Calu3 (cell line): ENCODE measurements around the gene GPR17. TPM values are rescaled to one million over a fixed set of nuclear protein-coding genes. Genes with fewer than 3 reads are reported as not detected.
A peak's percentile ranks its signal among the peaks of the same experiment; 100 is the strongest.

Source experiments
- BruUV-seq: library from RNA; stranded (reverse); fragments of 400-500 nt; replicated peaks from 2 replicates; lab custom pipeline; 2021; lab: Mats Ljungman, UMichigan
- CTCF ChIA-PET: fragments of 300-600 bp; sonication (Branson Sonifier 250); formaldehyde crosslinking; loops from one replicate; lab custom pipeline; 2022; ENCODE audit warnings: antibody characterized with exemption; lab: Charles Lee
- DNase-seq: peaks from one replicate; pipeline ENCODE4 v3.0.0; 2022
- H3K27ac Mint-ChIP-seq: one replicate; pipeline ENCODE4 v1.8.0; 2022; ENCODE audit warnings: mixed read lengths; ENCODE audit not compliant: unreplicated experiment
- H3K27me3 Mint-ChIP-seq: one replicate; pipeline ENCODE4 v1.8.0; 2022; ENCODE audit warnings: mixed read lengths; ENCODE audit not compliant: unreplicated experiment
- H3K36me3 Mint-ChIP-seq: one replicate; pipeline ENCODE4 v1.8.0; 2022; ENCODE audit warnings: mild to moderate bottlenecking, moderate library complexity, mixed read lengths; ENCODE audit not compliant: insufficient read depth, unreplicated experiment
- H3K4me1 Mint-ChIP-seq: one replicate; pipeline ENCODE4 v1.8.0; 2022; ENCODE audit warnings: mild to moderate bottlenecking, low read depth, mixed read lengths; ENCODE audit not compliant: unreplicated experiment
- H3K4me3 Mint-ChIP-seq: one replicate; pipeline ENCODE4 v1.8.0; 2022; ENCODE audit warnings: mild to moderate bottlenecking, low read depth, moderate library complexity, mixed read lengths; ENCODE audit not compliant: unreplicated experiment
- H3K9me3 Mint-ChIP-seq: one replicate; pipeline ENCODE4 v1.8.0; 2022; ENCODE audit warnings: low read depth, mixed read lengths; ENCODE audit not compliant: unreplicated experiment
- intact Hi-C: fragments of 100-400 bp; cut with micrococcal nuclease; formaldehyde crosslinking; loops from one replicate; pipeline ENCODE4 v1.10.0; 2022; ENCODE audit not compliant: unreplicated experiment
- total RNA-seq: library from RNA; stranded (reverse); gene quantifications from 2 replicates; pipeline ENCODE4 v1.2.3, GENCODE V29; 2022
- TF ChIP-seq, protein P1 (sequence below): fragments of 200-600 bp; IDR thresholded peaks from one replicate; pipeline ENCODE4 v1.8.0; 2022; ENCODE audit warnings: antibody characterized with exemption; ENCODE audit not compliant: unreplicated experiment

The GPR17 gene
- total RNA-seq, 1 experiment from 2014 or later = not detected

- BruUV-seq = no TSS peak
- no peak for DNase-seq
- no peak overlapping the region for H3K4me3 Mint-ChIP-seq
- H3K27me3 Mint-ChIP-seq = no peaks in the 10 kb centered on the region
- no peaks in the 10 kb centered on the region for H3K36me3 Mint-ChIP-seq
- no peaks in the 10 kb centered on the region for H3K9me3 Mint-ChIP-seq
- CTCF ChIA-PET = no interaction called here
- TF ChIP-seq, protein P1, sequence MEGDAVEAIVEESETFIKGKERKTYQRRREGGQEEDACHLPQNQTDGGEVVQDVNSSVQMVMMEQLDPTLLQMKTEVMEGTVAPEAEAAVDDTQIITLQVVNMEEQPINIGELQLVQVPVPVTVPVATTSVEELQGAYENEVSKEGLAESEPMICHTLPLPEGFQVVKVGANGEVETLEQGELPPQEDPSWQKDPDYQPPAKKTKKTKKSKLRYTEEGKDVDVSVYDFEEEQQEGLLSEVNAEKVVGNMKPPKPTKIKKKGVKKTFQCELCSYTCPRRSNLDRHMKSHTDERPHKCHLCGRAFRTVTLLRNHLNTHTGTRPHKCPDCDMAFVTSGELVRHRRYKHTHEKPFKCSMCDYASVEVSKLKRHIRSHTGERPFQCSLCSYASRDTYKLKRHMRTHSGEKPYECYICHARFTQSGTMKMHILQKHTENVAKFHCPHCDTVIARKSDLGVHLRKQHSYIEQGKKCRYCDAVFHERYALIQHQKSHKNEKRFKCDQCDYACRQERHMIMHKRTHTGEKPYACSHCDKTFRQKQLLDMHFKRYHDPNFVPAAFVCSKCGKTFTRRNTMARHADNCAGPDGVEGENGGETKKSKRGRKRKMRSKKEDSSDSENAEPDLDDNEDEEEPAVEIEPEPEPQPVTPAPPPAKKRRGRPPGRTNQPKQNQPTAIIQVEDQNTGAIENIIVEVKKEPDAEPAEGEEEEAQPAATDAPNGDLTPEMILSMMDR = no peak
- H3K4me1 Mint-ChIP-seq = no peaks in the 10 kb centered on the region
- intact Hi-C loops = no loop called here
- H3K27ac Mint-ChIP-seq = no peak overlapping the region
Measured at GRCh38 chr2:127636248-127637235, 9.4 kb upstream of the GPR17 start.

DNA sequence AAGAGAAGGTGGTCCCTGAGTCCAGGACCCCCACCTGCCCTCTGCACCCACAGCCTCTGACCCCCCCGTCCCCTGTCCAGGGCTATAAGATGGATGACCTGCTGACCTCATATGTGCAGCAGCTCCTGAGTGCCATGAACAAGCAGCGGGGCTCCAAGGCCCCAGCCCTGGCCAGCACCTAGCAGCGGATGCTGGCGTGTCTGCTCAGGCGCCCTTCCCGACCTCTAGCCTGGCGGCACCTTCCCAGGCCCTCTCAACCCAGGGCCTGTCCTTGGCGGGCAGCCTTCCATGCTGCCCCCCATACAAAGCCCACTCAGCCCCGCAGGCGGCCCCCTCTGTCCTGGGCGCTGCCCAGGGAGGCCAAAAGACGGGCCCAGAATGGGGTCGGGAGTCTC, 8.7 kb upstream of the GPR17 start:
- no peak overlapping the region for H3K4me3 Mint-ChIP-seq
- H3K27ac Mint-ChIP-seq = no peak overlapping the region
- H3K4me1 Mint-ChIP-seq = no peaks in the 10 kb centered on the region
- CTCF ChIA-PET = interaction anchor here (0.7 kb wide), 2 partner anchors 226 to 375 kb away, joined by 4 to 7 read pairs; no protein-coding TSS in a partner anchor
- no TSS peak for BruUV-seq
- H3K9me3 Mint-ChIP-seq = no peaks in the 10 kb centered on the region
- no peaks in the 10 kb centered on the region for H3K27me3 Mint-ChIP-seq
- intact Hi-C loops = no loop called here
- TF ChIP-seq, protein P1 = no peak
- no peaks in the 10 kb centered on the region for H3K36me3 Mint-ChIP-seq
- no peak for DNase-seq

DNA sequence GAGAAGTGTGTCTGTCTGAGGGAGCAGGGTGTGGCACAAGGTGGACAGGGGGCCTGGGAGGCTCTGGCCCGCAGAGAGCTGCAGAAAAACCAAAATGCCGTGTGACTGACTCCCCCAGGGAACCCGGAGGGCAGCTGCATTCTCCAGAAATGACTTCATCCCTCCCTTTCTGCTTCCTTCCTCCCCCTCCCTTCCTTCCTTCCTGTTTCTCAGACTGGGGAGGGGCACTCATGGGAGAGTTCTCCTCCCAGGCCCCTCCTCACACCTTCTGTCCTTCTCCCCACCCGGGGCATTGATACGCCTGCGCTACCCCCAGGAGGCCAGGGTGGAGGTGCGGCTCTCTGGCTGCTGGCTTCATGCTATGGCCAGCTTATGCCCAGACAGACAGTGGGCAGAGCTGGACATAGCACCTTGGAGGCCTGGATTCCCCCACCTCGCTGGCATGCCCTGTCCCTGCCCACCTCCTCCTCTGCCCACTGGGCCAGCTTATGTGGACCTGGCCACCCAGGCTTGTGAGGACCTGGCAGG, 8.2 kb upstream of the GPR17 start:
- BruUV-seq = no TSS peak

GRCh38 chr2:127638361-127639110, 7.4 kb upstream of the GPR17 start:
- Mint-ChIP-seq H3K4me3 (no peak overlapping the region), H3K27me3 (no peaks in the 10 kb centered on the region), H3K9me3 (no peaks in the 10 kb centered on the region), H3K27ac (no peak overlapping the region), H3K36me3 (no peaks in the 10 kb centered on the region), H3K4me1 (no peaks in the 10 kb centered on the region)
- no TSS peak for BruUV-seq
- no peak for DNase-seq
- TF ChIP-seq, protein P1 = no peak
- CTCF ChIA-PET = no interaction called here
- intact Hi-C loops = no loop called here

More for the DNA sequence above, 8.2 kb upstream of the GPR17 start:
- no peaks in the 10 kb centered on the region for H3K27me3 Mint-ChIP-seq
- H3K4me1 Mint-ChIP-seq = no peaks in the 10 kb centered on the region
- CTCF ChIA-PET = interaction anchor here (0.7 kb wide), 2 partner anchors 227 to 375 kb away, joined by 4 to 7 read pairs; no protein-coding TSS in a partner anchor
- H3K27ac Mint-ChIP-seq = no peak overlapping the region
- intact Hi-C loops = no loop called here
- no peaks in the 10 kb centered on the region for H3K9me3 Mint-ChIP-seq
- TF ChIP-seq, protein P1 = no peak
- DNase-seq = peak; percentile 41
- no peak overlapping the region for H3K4me3 Mint-ChIP-seq
- no peaks in the 10 kb centered on the region for H3K36me3 Mint-ChIP-seq
